Measurements from ENCODE around the gene ZFP3. TPM values are rescaled to one million over a fixed set of nuclear protein-coding genes. Genes with fewer than 3 reads are reported as not detected.
"Not testable (repeated sequence)": the region's sequence is repeated elsewhere in the genome, so short reads cannot be mapped to it uniquely, and the experiment has no call there.

Gene ZFP3
- total RNA-seq, 1 donor from 2014 or later = 2.0 TPM

GRCh38 chr17:5126719-5127488 lies 48.6 kb downstream of the ZFP3 start:
- no peak for DNase-seq

GRCh38 chr17:5127910-5128309 lies 49.6 kb downstream of the ZFP3 start:
- no peak for DNase-seq

GRCh38 chr17:5128387-5128786 lies 50.1 kb downstream of the ZFP3 start:
- not testable (repeated sequence) for DNase-seq

GRCh38 chr17:5128905-5129535 lies 50.8 kb downstream of the ZFP3 start:
- DNase-seq = no peak

- DNase-seq = not testable (repeated sequence)
Observed at GRCh38 chr17:5129770-5130169, 51.5 kb downstream of the ZFP3 start.

- DNase-seq = not testable (repeated sequence)
Observed at GRCh38 chr17:5130261-5130660, 52.0 kb downstream of the ZFP3 start.

- not testable (repeated sequence) for DNase-seq
Observed at GRCh38 chr17:5130687-5131086, 52.4 kb downstream of the ZFP3 start.

- no peak for DNase-seq
Observed at GRCh38 chr17:5131146-5131715, 53.0 kb downstream of the ZFP3 start.

GRCh38 chr17:5131799-5132502 lies 53.7 kb downstream of the ZFP3 start:
- not testable (repeated sequence) for DNase-seq

GRCh38 chr17:5132503-5133225 lies 54.4 kb downstream of the ZFP3 start:
- not testable (repeated sequence) for DNase-seq

- no peak for DNase-seq
Observed at GRCh38 chr17:5133311-5133710, 55.0 kb downstream of the ZFP3 start.

GRCh38 chr17:5133961-5134360 lies 55.7 kb downstream of the ZFP3 start:
- DNase-seq = not testable (repeated sequence)

- not testable (repeated sequence) for DNase-seq
Observed at GRCh38 chr17:5134571-5134970, 56.3 kb downstream of the ZFP3 start.

GRCh38 chr17:5135131-5135712 lies 57.0 kb downstream of the ZFP3 start:
- DNase-seq = not testable (repeated sequence)

- no peak for DNase-seq
Observed at GRCh38 chr17:5135726-5136579, 57.7 kb downstream of the ZFP3 start.

- DNase-seq = not testable (repeated sequence)
Observed at GRCh38 chr17:5136580-5137412, 58.5 kb downstream of the ZFP3 start.

GRCh38 chr17:5137511-5138197 lies 59.4 kb downstream of the ZFP3 start:
- DNase-seq = not testable (repeated sequence)

- not testable (repeated sequence) for DNase-seq
Observed at GRCh38 chr17:5138198-5138544, 59.9 kb downstream of the ZFP3 start.

GRCh38 chr17:5138616-5139457 lies 60.6 kb downstream of the ZFP3 start:
- DNase-seq = no peak
